ENCODE measurements around the gene ARSI. TPM values are rescaled to one million over a fixed set of nuclear protein-coding genes. Genes with fewer than 3 reads are reported as not detected.

ARSI gene
- total RNA-seq, 1 donor from 2014 or later = 3.5 TPM

DNA sequence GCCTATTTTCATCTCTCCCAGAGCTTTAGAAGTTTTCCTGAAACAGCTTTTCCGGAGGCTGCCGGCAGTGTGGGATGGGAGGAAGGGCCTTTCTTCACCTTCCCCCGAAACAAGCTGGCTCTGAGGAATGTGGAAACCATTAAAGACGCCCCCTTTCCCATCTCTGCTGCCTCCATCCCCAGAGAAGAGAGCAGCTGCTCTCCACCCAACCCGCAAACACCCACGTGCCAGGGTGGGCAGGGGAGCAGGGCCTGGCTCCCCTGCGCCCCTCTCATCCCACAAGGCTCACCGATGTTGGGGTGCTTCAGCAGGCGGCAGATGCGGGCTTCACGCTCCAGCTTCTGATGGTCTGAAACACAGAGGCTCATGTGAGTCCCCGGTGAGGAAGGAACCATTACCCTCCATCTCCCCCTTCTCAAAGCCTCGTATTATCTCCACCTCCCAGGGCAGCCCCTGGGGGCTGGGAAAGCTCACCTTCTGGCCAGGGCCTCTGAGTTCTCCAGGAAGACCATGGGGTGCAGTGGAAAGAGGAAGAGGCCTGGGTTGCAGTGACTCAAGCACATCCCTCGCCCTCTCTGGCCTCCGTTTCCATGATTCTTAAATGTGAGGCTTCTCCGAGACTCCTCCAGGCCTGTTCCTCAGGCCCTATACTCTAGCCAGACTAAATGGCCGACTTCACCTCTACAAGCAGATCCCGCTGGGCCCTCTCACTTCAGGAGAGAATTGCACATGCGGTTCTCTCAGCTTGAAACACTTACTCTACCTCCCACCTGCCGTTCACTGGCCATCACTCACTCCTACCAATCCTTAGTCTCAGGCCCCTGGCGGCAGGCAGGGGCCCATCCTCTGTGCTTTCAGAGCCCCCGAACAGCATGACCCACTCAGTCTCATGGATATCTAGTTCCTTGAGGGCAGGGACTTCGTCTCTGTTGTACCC lies 37.8 kb downstream of the ARSI start:
- Histone ChIP-seq H3K4me3 (no peak overlapping the region), H3K9me3 (no peaks in the 10 kb centered on the region), H3K4me1 (no peaks in the 10 kb centered on the region), H3K36me3 (no peaks in the 10 kb centered on the region), H3K27ac (no peak overlapping the region), H3K27me3 (ENCODE audit: low read depth) (no peaks in the 10 kb centered on the region)
- TF ChIP-seq, protein P1, sequence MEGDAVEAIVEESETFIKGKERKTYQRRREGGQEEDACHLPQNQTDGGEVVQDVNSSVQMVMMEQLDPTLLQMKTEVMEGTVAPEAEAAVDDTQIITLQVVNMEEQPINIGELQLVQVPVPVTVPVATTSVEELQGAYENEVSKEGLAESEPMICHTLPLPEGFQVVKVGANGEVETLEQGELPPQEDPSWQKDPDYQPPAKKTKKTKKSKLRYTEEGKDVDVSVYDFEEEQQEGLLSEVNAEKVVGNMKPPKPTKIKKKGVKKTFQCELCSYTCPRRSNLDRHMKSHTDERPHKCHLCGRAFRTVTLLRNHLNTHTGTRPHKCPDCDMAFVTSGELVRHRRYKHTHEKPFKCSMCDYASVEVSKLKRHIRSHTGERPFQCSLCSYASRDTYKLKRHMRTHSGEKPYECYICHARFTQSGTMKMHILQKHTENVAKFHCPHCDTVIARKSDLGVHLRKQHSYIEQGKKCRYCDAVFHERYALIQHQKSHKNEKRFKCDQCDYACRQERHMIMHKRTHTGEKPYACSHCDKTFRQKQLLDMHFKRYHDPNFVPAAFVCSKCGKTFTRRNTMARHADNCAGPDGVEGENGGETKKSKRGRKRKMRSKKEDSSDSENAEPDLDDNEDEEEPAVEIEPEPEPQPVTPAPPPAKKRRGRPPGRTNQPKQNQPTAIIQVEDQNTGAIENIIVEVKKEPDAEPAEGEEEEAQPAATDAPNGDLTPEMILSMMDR (IDR thresholded peaks at IDR 0.05) = no peak
- intact Hi-C loops (cut with DNase I) = no loop called here
- ATAC-seq (no peak), DNase-seq (no peak)

DNA sequence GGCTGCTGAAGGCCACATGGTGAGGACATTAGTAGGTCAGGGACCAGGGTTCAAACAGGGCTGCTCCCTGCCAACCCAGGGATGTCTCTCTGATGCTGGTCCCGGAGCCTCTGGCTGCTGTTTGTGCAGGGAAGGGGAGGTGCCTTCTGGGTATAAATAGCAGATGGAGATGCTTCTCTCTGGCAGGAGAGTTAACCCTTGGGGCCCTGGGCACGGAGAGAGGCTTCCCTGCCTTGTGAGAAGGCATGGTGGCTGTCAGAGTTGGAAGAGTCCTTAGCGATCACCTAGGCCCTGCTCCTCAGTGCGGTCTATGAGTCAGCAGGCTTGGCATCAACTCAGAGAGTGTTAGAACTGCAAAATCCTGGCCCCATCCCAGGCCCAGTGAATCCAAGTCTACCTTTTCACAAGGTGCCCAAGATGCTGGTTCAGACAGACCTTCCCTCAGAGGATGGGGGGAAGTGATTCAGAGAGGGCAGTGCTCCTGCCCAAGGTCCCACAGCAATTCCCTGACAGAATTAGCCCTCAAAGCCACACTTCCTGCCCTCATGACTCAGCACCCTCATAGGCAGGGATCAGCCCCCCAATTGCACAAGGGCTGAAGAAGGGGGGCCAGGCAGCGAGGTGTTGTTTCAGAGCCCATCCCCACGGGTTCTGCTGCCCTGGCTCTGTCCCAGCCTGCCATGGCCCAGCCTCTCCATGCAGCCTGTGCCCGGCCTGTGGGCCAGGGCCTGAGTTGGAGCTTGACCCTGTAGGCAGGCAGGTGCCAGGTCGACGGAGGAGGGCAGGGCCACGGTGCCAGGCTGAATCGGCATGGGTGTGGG lies 38.7 kb downstream of the ARSI start:
- intact Hi-C loops (cut with DNase I) = no loop called here
- Histone ChIP-seq H3K4me1 (no peaks in the 10 kb centered on the region), H3K27me3 (ENCODE audit: low read depth) (no peaks in the 10 kb centered on the region), H3K27ac (no peak overlapping the region), H3K9me3 (no peaks in the 10 kb centered on the region), H3K4me3 (no peak overlapping the region), H3K36me3 (no peaks in the 10 kb centered on the region)
- TF ChIP-seq, protein P1 (IDR thresholded peaks at IDR 0.05) = no peak
- ATAC-seq (peak; percentile 57 to 62), DNase-seq (no peak)

DNA sequence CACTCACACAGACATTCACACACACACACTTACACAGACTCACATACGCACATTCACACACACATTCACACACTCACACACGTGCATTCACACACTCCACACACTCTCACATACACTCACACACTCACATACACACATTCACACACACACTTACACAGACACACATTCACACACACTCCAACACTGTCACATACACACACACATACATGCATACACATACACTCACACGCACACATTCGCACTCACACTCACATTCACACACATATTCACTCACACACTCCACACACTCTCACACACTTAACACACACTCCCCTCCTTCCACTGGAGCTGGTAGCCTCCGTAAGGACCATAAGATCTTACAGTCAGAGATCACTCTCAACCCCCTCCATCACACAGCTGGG lies 39.3 kb downstream of the ARSI start:
- intact Hi-C loops (cut with DNase I) = no loop called here

DNA sequence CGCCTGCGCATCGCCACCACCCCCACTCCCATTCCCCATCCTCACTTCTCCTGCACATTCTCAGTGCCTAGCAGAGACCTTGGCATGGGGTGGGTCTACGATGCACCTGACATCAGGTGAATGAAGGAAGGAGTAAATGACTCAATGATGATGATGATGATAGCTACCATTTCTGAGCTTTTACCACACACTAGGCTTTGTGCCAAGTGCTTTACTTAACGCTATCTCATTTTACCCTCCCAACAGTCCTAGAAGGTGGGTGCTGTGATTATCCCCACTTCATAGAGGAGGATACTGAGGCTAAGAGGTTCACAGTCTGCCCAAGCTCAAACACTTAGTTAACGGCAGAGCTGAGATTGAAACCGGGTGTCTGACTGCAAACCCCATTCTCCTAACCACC lies 40.2 kb downstream of the ARSI start:
- Histone ChIP-seq H3K27ac (no peak overlapping the region), H3K36me3 (no peaks in the 10 kb centered on the region), H3K27me3 (ENCODE audit: low read depth) (no peaks in the 10 kb centered on the region), H3K4me3 (no peak overlapping the region), H3K4me1 (no peaks in the 10 kb centered on the region), H3K9me3 (no peaks in the 10 kb centered on the region)
- ATAC-seq (no peak), DNase-seq (no peak)
- intact Hi-C loops (cut with DNase I) = no loop called here
- TF ChIP-seq, protein P1 (IDR thresholded peaks at IDR 0.05) = no peak

More for the DNA sequence above, 39.3 kb downstream of the ARSI start:
- Histone ChIP-seq H3K27ac (no peak overlapping the region), H3K4me3 (no peak overlapping the region), H3K4me1 (no peaks in the 10 kb centered on the region), H3K36me3 (no peaks in the 10 kb centered on the region), H3K9me3 (no peaks in the 10 kb centered on the region), H3K27me3 (ENCODE audit: low read depth) (no peaks in the 10 kb centered on the region)
- ATAC-seq (no peak), DNase-seq (no peak)
- TF ChIP-seq, protein P1 (IDR thresholded peaks at IDR 0.05) = no peak

DNA sequence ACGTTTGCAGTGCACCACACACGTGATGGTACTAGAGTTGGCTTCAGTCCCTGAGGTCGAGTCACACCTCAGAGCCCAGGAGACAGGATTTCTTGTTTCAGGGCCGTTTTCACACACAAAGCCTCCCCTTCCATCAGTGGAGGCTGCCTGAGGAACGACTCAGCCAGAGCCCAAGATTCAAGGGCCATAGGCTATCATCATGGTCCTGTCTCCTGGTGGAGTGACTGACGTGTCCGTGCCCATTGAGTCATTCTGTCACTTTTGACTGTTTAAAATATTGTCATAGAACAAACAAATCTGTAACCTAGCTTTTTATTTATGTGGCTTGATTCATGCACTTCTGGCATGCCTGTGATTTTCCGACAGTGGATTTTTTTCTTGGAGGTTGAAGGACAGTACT lies 41.5 kb downstream of the ARSI start:
- Histone ChIP-seq H3K36me3 (no peaks in the 10 kb centered on the region), H3K9me3 (no peaks in the 10 kb centered on the region), H3K27ac (no peak overlapping the region), H3K27me3 (ENCODE audit: low read depth) (peaks cover 3% of the 10 kb centered on the region), H3K4me1 (no peaks in the 10 kb centered on the region), H3K4me3 (no peak overlapping the region)
- TF ChIP-seq, protein P1 (IDR thresholded peaks at IDR 0.05) = no peak
- ATAC-seq (no peak), DNase-seq (no peak)
- intact Hi-C loops (cut with DNase I) = no loop called here
